ENCODE measurements around the gene CLDN15.

CLDN15 gene

GRCh38 chr7:101197991-101198390 lies 39.6 kb downstream of the CLDN15 start:
- peaks cover 0 to 83% of the 10 kb centered on the region in 2 donors for H3K27me3 ChIP-seq
- intact Hi-C loops (cut with DNase I; ENCODE audit: low total_unique reads) = loop anchor here (10.0 kb wide), 2 partner anchors 53 to 123 kb away; no protein-coding TSS in a partner anchor

GRCh38 chr7:101195884-101196283 lies 41.7 kb downstream of the CLDN15 start:
- Histone ChIP-seq H3K27me3 (peaks cover 0 to 62% of the 10 kb centered on the region in 2 donors), H3K9me3 (no peaks in the 10 kb centered on the region), H3K36me3 (no peaks in the 10 kb centered on the region), H3K27ac (no peak overlapping the region), H3K4me1 (no peaks in the 10 kb centered on the region), H3K4me3 (no peak overlapping the region)
- intact Hi-C loops (cut with DNase I; ENCODE audit: low total_unique reads) = loop anchor here (10.0 kb wide), 2 partner anchors 51 to 121 kb away; no protein-coding TSS in a partner anchor
- DNase-seq = no peak
- TF ChIP-seq CTCF (IDR thresholded peaks at IDR 0.05) = no peak

More at GRCh38 chr7:101197991-101198390, 39.6 kb downstream of the CLDN15 start:
- TF ChIP-seq CTCF (IDR thresholded peaks at IDR 0.05) = no peak
- Histone ChIP-seq H3K27ac (no peak overlapping the region), H3K36me3 (no peaks in the 10 kb centered on the region), H3K4me3 (no peak overlapping the region), H3K4me1 (peaks cover 0 to 11% (median 9%) of the 10 kb centered on the region in 4 donors), H3K9me3 (no peaks in the 10 kb centered on the region)
- DNase-seq = no peak

GRCh38 chr7:101189109-101189508 lies 48.5 kb downstream of the CLDN15 start:
- DNase-seq = no peak
- no peaks in the 10 kb centered on the region for H3K9me3 ChIP-seq
- H3K36me3 ChIP-seq = no peaks in the 10 kb centered on the region
- peaks cover 0 to 18% of the 10 kb centered on the region in 2 donors for H3K27me3 ChIP-seq
- no peak overlapping the region for H3K27ac ChIP-seq
- H3K4me1 ChIP-seq = no peaks in the 10 kb centered on the region
- intact Hi-C loops (cut with DNase I; ENCODE audit: low total_unique reads) = no loop called here
- H3K4me3 ChIP-seq = no peak overlapping the region
- TF ChIP-seq CTCF (IDR thresholded peaks at IDR 0.05) = no peak

- Histone ChIP-seq H3K4me3 (no peak overlapping the region), H3K36me3 (no peaks in the 10 kb centered on the region), H3K9me3 (no peaks in the 10 kb centered on the region), H3K4me1 (no peaks in the 10 kb centered on the region), H3K27me3 (peaks cover 0 to 30% of the 10 kb centered on the region in 2 donors), H3K27ac (no peak overlapping the region)
- intact Hi-C loops (cut with DNase I; ENCODE audit: low total_unique reads) = no loop called here
- no peak for DNase-seq
- no peak for TF ChIP-seq CTCF (IDR thresholded peaks at IDR 0.05)
Observed at GRCh38 chr7:101186844-101187428, 50.7 kb downstream of the CLDN15 start.

GRCh38 chr7:101186194-101186593 lies 51.4 kb downstream of the CLDN15 start:
- peaks cover 0 to 36% of the 10 kb centered on the region in 2 donors for H3K27me3 ChIP-seq
- no peak overlapping the region for H3K27ac ChIP-seq
- no peaks in the 10 kb centered on the region for H3K36me3 ChIP-seq
- no peak overlapping the region for H3K4me3 ChIP-seq
- TF ChIP-seq CTCF (IDR thresholded peaks at IDR 0.05) = no peak
- intact Hi-C loops (cut with DNase I; ENCODE audit: low total_unique reads) = no loop called here
- H3K9me3 ChIP-seq = no peaks in the 10 kb centered on the region
- H3K4me1 ChIP-seq = no peaks in the 10 kb centered on the region
- no peak for DNase-seq

Measured in tibial artery (tissue), 4 donors.